GM18870 (cell line): ENCODE measurements around the gene HARS2.
"Not testable (repeated sequence)": the region's sequence is repeated elsewhere in the genome, so short reads cannot be mapped to it uniquely, and the experiment has no call there.

Experiments used
- ATAC-seq: cut with Tn5 transposase; IDR thresholded peaks from one replicate; pipeline ENCODE4 v1.9.1; 2021; ENCODE audit warnings: moderate library complexity; ENCODE audit not compliant: unreplicated experiment

Gene HARS2

GRCh38 chr5:140690941-140691924 lies at the start of gene HARS2, which contains the start of gene HARS1:
HARS2 (plus strand) TSS chr5:140691455; CDS start chr5:140691649, 194 bp downstream.
HARS1 (minus strand) TSS chr5:140691370; CDS start chr5:140691304, 66 bp downstream.
- ATAC-seq: peak; percentile 92

- no peak for ATAC-seq
These were observed 49.5 kb upstream of the HARS2 start for GRCh38 chr5:140641716-140642115.

GRCh38 chr5:140642718-140643117 lies 48.5 kb upstream of the HARS2 start:
- ATAC-seq: no peak

GRCh38 chr5:140647042-140647419 lies 44.2 kb upstream of the HARS2 start:
- ATAC-seq: peak; percentile 29

- ATAC-seq: no peak
These were observed 32.4 kb upstream of the HARS2 start for GRCh38 chr5:140658870-140659269.

GRCh38 chr5:140660371-140660770 lies 30.9 kb upstream of the HARS2 start:
- not testable (repeated sequence) for ATAC-seq

GRCh38 chr5:140664030-140664358 lies 27.3 kb upstream of the HARS2 start:
- no peak for ATAC-seq

GRCh38 chr5:140664359-140665119 lies 26.7 kb upstream of the HARS2 start, which contains the start of gene WDR55:
WDR55 (plus strand) TSS chr5:140664904; CDS start chr5:140664913, 9 bp downstream.
- ATAC-seq: peak; percentile 91

GRCh38 chr5:140671035-140671434 lies 20.2 kb upstream of the HARS2 start:
- ATAC-seq: not testable (repeated sequence)

- no peak for ATAC-seq
These were observed 19.7 kb upstream of the HARS2 start for GRCh38 chr5:140671472-140672125.

- ATAC-seq: no peak
These were observed 18.6 kb upstream of the HARS2 start for GRCh38 chr5:140672455-140673186.

GRCh38 chr5:140673187-140673976 lies 17.9 kb upstream of the HARS2 start, which contains the start of gene DND1:
DND1 (minus strand) TSS chr5:140673576; CDS start chr5:140673542, 34 bp downstream.
- ATAC-seq: no peak

GRCh38 chr5:140674211-140674610 lies 17.0 kb upstream of the HARS2 start:
- ATAC-seq: no peak

GRCh38 chr5:140674629-140675028 lies 16.6 kb upstream of the HARS2 start:
- ATAC-seq: no peak

GRCh38 chr5:140677947-140678346 lies 13.3 kb upstream of the HARS2 start:
- peak; percentile 80 for ATAC-seq

GRCh38 chr5:140678993-140679392 lies 12.3 kb upstream of the HARS2 start:
- ATAC-seq: no peak

- no peak for ATAC-seq
These were observed 801 bp upstream of the HARS2 start for GRCh38 chr5:140690376-140690932.

GRCh38 chr5:140694276-140694675 lies 3.0 kb downstream of the HARS2 start:
- ATAC-seq: no peak

GRCh38 chr5:140696891-140697492 lies 5.7 kb downstream of the HARS2 start:
- no peak for ATAC-seq
